GM12878 (cell line): ENCODE measurements around the gene TDRD9. TPM values are rescaled to one million over a fixed set of nuclear protein-coding genes. Genes with fewer than 3 reads are reported as not detected.

Experiments
- ATAC-seq: fragments of 200-7000 bp; cut with Tn5 transposase; 3 replicates; pipeline ENCODE4 v1.9.1; 2020; ENCODE audit warnings: mild to moderate bottlenecking, moderate library complexity
- BruUV-seq: library from RNA; stranded (reverse); fragments of 400-500 nt; replicated peaks from 2 replicates; lab custom pipeline; 2021; lab: Mats Ljungman, UMichigan
- CTCF ChIA-PET: fragments of 300-600 bp; sonication (Branson Sonifier 250); formaldehyde crosslinking; extraction: SDS; loops from one replicate; lab custom pipeline; 2021; ENCODE audit warnings: inconsistent platforms; lab: Yijun Ruan, JAX
- POLR2A ChIA-PET: fragments of 350-600 bp; formaldehyde crosslinking; extraction: SDS; loops from one replicate; lab custom pipeline; 2021; ENCODE audit warnings: inconsistent platforms; lab: Charles Lee
- RAD21 ChIA-PET: fragments of 300-600 bp; sonication (Branson Sonifier 250); formaldehyde crosslinking; loops from one replicate; lab custom pipeline; 2023; ENCODE audit warnings: antibody characterized with exemption; ENCODE audit not compliant: unreplicated experiment; lab: Charles Lee
- SMC1A ChIA-PET: fragments of 300-600 bp; sonication (Branson Sonifier 250); formaldehyde crosslinking; loops from one replicate; lab custom pipeline; 2023; ENCODE audit not compliant: unreplicated experiment, uncharacterized antibody; lab: Charles Lee
- DNase-seq: peaks from one replicate; pipeline ENCODE4 v3.0.0-alpha.2; 2011; ENCODE audit warnings: low read depth, low spot score
- FAIRE-seq: peaks from 3 replicates; lab custom pipeline; 2011; peaks lifted over from hg19 to GRCh38; lab: Jason Lieb, UNC
- H2AFZ ChIP-seq: 2 replicates; pipeline ENCODE4 v1.6.0; 2011; ENCODE audit warnings: low read depth, low read length, control low read depth; ENCODE audit not compliant: control insufficient read depth
- H3K27ac ChIP-seq: 2 replicates; pipeline ENCODE4 v1.5.1; 2011; ENCODE audit warnings: control low read depth; ENCODE audit not compliant: control insufficient read depth, insufficient read depth
- H3K27me3 ChIP-seq, 2 experiments: replicated peaks in 1 of 2; 2 replicates each; pipeline versions ENCODE4 v1.6.0 to v1.6.1; 2011; ENCODE audit warnings: low read length in 1 of 2; ENCODE audit not compliant: control insufficient read depth in 2 of 2, insufficient read depth in 2 of 2
- H3K36me3 ChIP-seq, 2 experiments: 2 replicates each; pipeline ENCODE4 v1.5.1; 2011; ENCODE audit warnings: low read length in 1 of 2; ENCODE audit not compliant: control insufficient read depth in 2 of 2, insufficient read depth in 2 of 2
- H3K4me1 ChIP-seq: 2 replicates; pipeline ENCODE4 v1.6.1; 2011; ENCODE audit warnings: mild to moderate bottlenecking, low read length, moderate library complexity, mixed read lengths; ENCODE audit not compliant: control insufficient read depth, insufficient read depth
- H3K4me2 ChIP-seq: 2 replicates; pipeline ENCODE4 v1.6.0; 2011; ENCODE audit warnings: control low read depth; ENCODE audit not compliant: control insufficient read depth, insufficient read depth
- H3K4me3 ChIP-seq: fragments of 200-600 bp; sonication (generic); 2 replicates; pipeline ENCODE4 v1.5.1; 2016
- H3K79me2 ChIP-seq: 2 replicates; pipeline ENCODE4 v1.6.0; 2011; ENCODE audit warnings: low read length; ENCODE audit not compliant: control insufficient read depth, insufficient read depth
- H3K9ac ChIP-seq: 2 replicates; pipeline ENCODE4 v1.8.0; 2011; ENCODE audit warnings: low read length, control low read depth, mixed read lengths; ENCODE audit not compliant: control insufficient read depth, insufficient read depth
- H3K9me3 ChIP-seq: replicated peaks from 3 replicates; pipeline ENCODE4 v1.5.1; 2011; ENCODE audit warnings: mild to moderate bottlenecking, low read length; ENCODE audit not compliant: control insufficient read depth, insufficient read depth
- H4K20me1 ChIP-seq: 2 replicates; pipeline ENCODE4 v1.6.0; 2011; ENCODE audit not compliant: control insufficient read depth, insufficient read depth
- CHD1 ChIP-seq: IDR thresholded peaks from 2 replicates; pipeline ENCODE4 v1.6.1; 2012; ENCODE audit warnings: low read depth, low read length, improper control_type of control experiment
- CHD4 ChIP-seq: fragments of 200-600 bp; sonication (generic); IDR thresholded peaks from 2 replicates; pipeline ENCODE4 v1.6.1; 2016; ENCODE audit warnings: mild to moderate bottlenecking
- MTA3 ChIP-seq: IDR thresholded peaks from 2 replicates; pipeline ENCODE4 v1.6.1; 2012; ENCODE audit warnings: low read length, inconsistent platforms, borderline replicate concordance
- NBN ChIP-seq: fragments of 450-650 bp; IDR thresholded peaks from 2 replicates; pipeline ENCODE4 v1.6.1; 2016
- SIN3A ChIP-seq: IDR thresholded peaks from 2 replicates; pipeline ENCODE4 v1.6.1; 2012; ENCODE audit warnings: low read depth, low read length, improper control_type of control experiment
- SMARCA5 ChIP-seq: fragments of 450-650 bp; IDR thresholded peaks from 2 replicates; pipeline ENCODE4 v1.6.1; 2017; ENCODE audit warnings: mild to moderate bottlenecking
- STAT1 ChIP-seq: fragments of 450-650 bp; conservative IDR thresholded peaks from 2 replicates; pipeline ENCODE4 v1.6.1; 2014; ENCODE audit warnings: antibody characterized with exemption, mild to moderate bottlenecking
- WRNIP1 ChIP-seq: IDR thresholded peaks from 2 replicates; pipeline ENCODE4 v1.6.1; 2011; ENCODE audit warnings: low read depth, low read length, improper control_type of control experiment, borderline replicate concordance
- WGBS: methylation state at CpG from one replicate; pipeline ENCODE4 v1.1.6; 2016; ENCODE audit warnings: low lambda C conversion rate; ENCODE audit not compliant: insufficient replicate concordance, insufficient coverage; ENCODE audit errors: missing lambda C conversion rate; 5-methylcytosine and 5-hydroxymethylcytosine counted together
- in situ Hi-C: fragments of 300-500 bp; cut with MboI; formaldehyde crosslinking; loops from 9 replicates; pipeline ENCODE4 v1.14.3; 2018; ENCODE audit warnings: mixed read lengths
- intact Hi-C: fragments of 100-400 bp; cut with micrococcal nuclease; formaldehyde crosslinking; loops from one replicate; pipeline ENCODE4 v1.14.2; 2022; ENCODE audit not compliant: unreplicated experiment
- polyA plus RNA-seq, 11 experiments: library from polyadenylated mRNA; depleted of rRNA in 4 of 11; unstranded in 6 of 11; stranded (reverse) in 5 of 11; fragments of >200 nt; fragmentation: Nextera tagmentation in 4 of 11; fragmentation: Illumina TruSeq in 1 of 11; extraction: Ambion mirVana in 4 of 11; extraction: Trizol in 1 of 11; gene quantifications; 1 replicate in 1 of 11; 2 replicates in 10 of 11; pipeline versions ENCODE4 v1.2.1 to v1.2.3, GENCODE V29; 2011 to 2016; ENCODE audit warnings: inconsistent platforms in 2 of 11, missing spikeins in 2 of 11, low read depth in 1 of 11
- total RNA-seq, 4 experiments: library from RNA; depleted of rRNA in 3 of 4; stranded (reverse); fragments of >200 nt in 3 of 4; fragmentation: Illumina TruSeq in 1 of 4; extraction: Trizol in 1 of 4; gene quantifications; 2 replicates each; pipeline versions ENCODE4 v1.2.1 to v1.2.3, GENCODE V29; 2013 to 2021
- TF ChIP-seq, protein P1 (sequence below): IDR thresholded peaks from 2 replicates; pipeline ENCODE4 v1.6.1; 2012; ENCODE audit warnings: improper control_type of control experiment, low read depth, low read length; ENCODE audit not compliant: insufficient replicate concordance
- TF ChIP-seq, protein P2 (sequence below): fragments of 150-350 bp; IDR thresholded peaks from 2 replicates; pipeline ENCODE4 v1.6.1; 2016; ENCODE audit warnings: low read depth, low read length
- TF ChIP-seq, protein P3 (sequence below): fragments of 450-650 bp; IDR thresholded peaks from 2 replicates; pipeline ENCODE4 v1.6.1; 2017; ENCODE audit warnings: antibody characterized with exemption, mild to moderate bottlenecking, moderate library complexity
- TF ChIP-seq, protein P4 (sequence below): fragments of 450-650 bp; IDR thresholded peaks from 2 replicates; pipeline ENCODE4 v1.6.1; 2017; ENCODE audit warnings: mild to moderate bottlenecking

The TDRD9 gene
- total and polyA plus RNA-seq, 10 of the 15 experiments (the other 5 are each of a cell fraction or from before 2014, with no cell fraction given) = 0.12 TPM; not detected in 9

DNA sequence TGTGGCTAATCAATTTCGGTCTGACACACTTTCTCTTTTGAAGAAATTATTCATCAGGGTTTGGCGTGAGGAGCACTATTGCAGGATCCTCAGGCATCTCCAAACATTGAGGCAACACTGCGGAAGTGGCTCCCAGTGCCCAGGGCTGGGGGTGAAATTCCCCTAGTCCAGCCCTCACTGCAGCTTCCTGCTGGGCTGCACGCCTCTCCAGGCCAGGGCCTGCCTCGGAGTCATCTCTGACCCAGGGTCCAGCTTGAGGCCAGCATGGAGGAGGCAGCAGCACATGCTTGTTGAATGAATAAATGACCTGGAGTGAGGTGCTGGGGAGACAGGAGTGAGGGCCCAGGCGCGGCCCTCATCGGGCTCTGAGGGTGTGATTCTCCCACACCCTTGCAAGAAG, 36.0 kb upstream of the TDRD9 start:
- DNase-seq (no peak), ATAC-seq (no peak), FAIRE-seq (no peak)
- BruUV-seq = no TSS peak
- H3K4me3 ChIP-seq = no peak overlapping the region
- H3K9me3 ChIP-seq = no peaks in the 10 kb centered on the region
- no peaks in the 10 kb centered on the region for H3K79me2 ChIP-seq
- H2AFZ ChIP-seq = no peak overlapping the region
- H3K27me3 ChIP-seq = no peaks in the 10 kb centered on the region
- no peak overlapping the region for H3K9ac ChIP-seq
- in situ Hi-C loops = no loop called here
- H3K27ac ChIP-seq = no peak overlapping the region
- H3K4me2 ChIP-seq = no peak overlapping the region
- ChIA-PET POLR2A (no interaction called here), CTCF (no interaction called here), RAD21 (no interaction called here), SMC1A (no interaction called here)
- H3K36me3 ChIP-seq = no peaks in the 10 kb centered on the region
- 54% methylated on average over 8 of the region's 8 CpGs for WGBS
- no peaks in the 10 kb centered on the region for H3K4me1 ChIP-seq
- intact Hi-C loops = no loop called here
- no peaks in the 10 kb centered on the region; the same call in 1 of the 2 replicates for H4K20me1 ChIP-seq
- TF ChIP-seq CHD1 (no peak), MTA3 (no peak), SIN3A (no peak), NBN (no peak), WRNIP1 (no peak), SMARCA5 (no peak), STAT1 (no peak), CHD4 (no peak)
- TF ChIP-seq, protein P1, sequence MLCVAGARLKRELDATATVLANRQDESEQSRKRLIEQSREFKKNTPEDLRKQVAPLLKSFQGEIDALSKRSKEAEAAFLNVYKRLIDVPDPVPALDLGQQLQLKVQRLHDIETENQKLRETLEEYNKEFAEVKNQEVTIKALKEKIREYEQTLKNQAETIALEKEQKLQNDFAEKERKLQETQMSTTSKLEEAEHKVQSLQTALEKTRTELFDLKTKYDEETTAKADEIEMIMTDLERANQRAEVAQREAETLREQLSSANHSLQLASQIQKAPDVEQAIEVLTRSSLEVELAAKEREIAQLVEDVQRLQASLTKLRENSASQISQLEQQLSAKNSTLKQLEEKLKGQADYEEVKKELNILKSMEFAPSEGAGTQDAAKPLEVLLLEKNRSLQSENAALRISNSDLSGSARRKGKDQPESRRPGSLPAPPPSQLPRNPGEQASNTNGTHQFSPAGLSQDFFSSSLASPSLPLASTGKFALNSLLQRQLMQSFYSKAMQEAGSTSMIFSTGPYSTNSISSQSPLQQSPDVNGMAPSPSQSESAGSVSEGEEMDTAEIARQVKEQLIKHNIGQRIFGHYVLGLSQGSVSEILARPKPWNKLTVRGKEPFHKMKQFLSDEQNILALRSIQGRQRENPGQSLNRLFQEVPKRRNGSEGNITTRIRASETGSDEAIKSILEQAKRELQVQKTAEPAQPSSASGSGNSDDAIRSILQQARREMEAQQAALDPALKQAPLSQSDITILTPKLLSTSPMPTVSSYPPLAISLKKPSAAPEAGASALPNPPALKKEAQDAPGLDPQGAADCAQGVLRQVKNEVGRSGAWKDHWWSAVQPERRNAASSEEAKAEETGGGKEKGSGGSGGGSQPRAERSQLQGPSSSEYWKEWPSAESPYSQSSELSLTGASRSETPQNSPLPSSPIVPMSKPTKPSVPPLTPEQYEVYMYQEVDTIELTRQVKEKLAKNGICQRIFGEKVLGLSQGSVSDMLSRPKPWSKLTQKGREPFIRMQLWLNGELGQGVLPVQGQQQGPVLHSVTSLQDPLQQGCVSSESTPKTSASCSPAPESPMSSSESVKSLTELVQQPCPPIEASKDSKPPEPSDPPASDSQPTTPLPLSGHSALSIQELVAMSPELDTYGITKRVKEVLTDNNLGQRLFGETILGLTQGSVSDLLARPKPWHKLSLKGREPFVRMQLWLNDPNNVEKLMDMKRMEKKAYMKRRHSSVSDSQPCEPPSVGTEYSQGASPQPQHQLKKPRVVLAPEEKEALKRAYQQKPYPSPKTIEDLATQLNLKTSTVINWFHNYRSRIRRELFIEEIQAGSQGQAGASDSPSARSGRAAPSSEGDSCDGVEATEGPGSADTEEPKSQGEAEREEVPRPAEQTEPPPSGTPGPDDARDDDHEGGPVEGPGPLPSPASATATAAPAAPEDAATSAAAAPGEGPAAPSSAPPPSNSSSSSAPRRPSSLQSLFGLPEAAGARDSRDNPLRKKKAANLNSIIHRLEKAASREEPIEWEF = no peak
- TF ChIP-seq, protein P2, sequence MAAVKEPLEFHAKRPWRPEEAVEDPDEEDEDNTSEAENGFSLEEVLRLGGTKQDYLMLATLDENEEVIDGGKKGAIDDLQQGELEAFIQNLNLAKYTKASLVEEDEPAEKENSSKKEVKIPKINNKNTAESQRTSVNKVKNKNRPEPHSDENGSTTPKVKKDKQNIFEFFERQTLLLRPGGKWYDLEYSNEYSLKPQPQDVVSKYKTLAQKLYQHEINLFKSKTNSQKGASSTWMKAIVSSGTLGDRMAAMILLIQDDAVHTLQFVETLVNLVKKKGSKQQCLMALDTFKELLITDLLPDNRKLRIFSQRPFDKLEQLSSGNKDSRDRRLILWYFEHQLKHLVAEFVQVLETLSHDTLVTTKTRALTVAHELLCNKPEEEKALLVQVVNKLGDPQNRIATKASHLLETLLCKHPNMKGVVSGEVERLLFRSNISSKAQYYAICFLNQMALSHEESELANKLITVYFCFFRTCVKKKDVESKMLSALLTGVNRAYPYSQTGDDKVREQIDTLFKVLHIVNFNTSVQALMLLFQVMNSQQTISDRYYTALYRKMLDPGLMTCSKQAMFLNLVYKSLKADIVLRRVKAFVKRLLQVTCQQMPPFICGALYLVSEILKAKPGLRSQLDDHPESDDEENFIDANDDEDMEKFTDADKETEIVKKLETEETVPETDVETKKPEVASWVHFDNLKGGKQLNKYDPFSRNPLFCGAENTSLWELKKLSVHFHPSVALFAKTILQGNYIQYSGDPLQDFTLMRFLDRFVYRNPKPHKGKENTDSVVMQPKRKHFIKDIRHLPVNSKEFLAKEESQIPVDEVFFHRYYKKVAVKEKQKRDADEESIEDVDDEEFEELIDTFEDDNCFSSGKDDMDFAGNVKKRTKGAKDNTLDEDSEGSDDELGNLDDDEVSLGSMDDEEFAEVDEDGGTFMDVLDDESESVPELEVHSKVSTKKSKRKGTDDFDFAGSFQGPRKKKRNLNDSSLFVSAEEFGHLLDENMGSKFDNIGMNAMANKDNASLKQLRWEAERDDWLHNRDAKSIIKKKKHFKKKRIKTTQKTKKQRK = no peak
- TF ChIP-seq, protein P3, sequence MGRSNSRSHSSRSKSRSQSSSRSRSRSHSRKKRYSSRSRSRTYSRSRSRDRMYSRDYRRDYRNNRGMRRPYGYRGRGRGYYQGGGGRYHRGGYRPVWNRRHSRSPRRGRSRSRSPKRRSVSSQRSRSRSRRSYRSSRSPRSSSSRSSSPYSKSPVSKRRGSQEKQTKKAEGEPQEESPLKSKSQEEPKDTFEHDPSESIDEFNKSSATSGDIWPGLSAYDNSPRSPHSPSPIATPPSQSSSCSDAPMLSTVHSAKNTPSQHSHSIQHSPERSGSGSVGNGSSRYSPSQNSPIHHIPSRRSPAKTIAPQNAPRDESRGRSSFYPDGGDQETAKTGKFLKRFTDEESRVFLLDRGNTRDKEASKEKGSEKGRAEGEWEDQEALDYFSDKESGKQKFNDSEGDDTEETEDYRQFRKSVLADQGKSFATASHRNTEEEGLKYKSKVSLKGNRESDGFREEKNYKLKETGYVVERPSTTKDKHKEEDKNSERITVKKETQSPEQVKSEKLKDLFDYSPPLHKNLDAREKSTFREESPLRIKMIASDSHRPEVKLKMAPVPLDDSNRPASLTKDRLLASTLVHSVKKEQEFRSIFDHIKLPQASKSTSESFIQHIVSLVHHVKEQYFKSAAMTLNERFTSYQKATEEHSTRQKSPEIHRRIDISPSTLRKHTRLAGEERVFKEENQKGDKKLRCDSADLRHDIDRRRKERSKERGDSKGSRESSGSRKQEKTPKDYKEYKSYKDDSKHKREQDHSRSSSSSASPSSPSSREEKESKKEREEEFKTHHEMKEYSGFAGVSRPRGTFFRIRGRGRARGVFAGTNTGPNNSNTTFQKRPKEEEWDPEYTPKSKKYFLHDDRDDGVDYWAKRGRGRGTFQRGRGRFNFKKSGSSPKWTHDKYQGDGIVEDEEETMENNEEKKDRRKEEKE = no peak
- TF ChIP-seq, protein P4, sequence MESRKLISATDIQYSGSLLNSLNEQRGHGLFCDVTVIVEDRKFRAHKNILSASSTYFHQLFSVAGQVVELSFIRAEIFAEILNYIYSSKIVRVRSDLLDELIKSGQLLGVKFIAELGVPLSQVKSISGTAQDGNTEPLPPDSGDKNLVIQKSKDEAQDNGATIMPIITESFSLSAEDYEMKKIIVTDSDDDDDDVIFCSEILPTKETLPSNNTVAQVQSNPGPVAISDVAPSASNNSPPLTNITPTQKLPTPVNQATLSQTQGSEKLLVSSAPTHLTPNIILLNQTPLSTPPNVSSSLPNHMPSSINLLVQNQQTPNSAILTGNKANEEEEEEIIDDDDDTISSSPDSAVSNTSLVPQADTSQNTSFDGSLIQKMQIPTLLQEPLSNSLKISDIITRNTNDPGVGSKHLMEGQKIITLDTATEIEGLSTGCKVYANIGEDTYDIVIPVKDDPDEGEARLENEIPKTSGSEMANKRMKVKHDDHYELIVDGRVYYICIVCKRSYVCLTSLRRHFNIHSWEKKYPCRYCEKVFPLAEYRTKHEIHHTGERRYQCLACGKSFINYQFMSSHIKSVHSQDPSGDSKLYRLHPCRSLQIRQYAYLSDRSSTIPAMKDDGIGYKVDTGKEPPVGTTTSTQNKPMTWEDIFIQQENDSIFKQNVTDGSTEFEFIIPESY = no peak
